OCI-LY1 (cell line): ENCODE results near the gene LMNA.

ENCODE experiments used
- H2AFZ ChIP-seq: fragments of 200-600 bp; sonication (generic), shearing (Covaris generic); 2 replicates; pipeline ENCODE4 v1.6.0; 2014; ENCODE audit warnings: antibody characterized with exemption, mild to moderate bottlenecking, low read length
- H3F3A ChIP-seq: fragments of 200-600 bp; sonication (generic), shearing (Covaris generic); 2 replicates; pipeline ENCODE4 v1.6.0; 2014; ENCODE audit warnings: mild to moderate bottlenecking, antibody characterized with exemption, low read length, moderate library complexity; ENCODE audit not compliant: insufficient read depth
- H3K27ac ChIP-seq: fragments of 200-600 bp; sonication (generic); 2 replicates; pipeline ENCODE4 v1.5.1; 2014; ENCODE audit warnings: low read length, mixed run types, mild to moderate bottlenecking, low read depth; ENCODE audit not compliant: poor library complexity, severe bottlenecking
- H3K27me3 ChIP-seq: fragments of 200-600 bp; sonication (generic); 2 replicates; pipeline ENCODE4 v1.6.0; 2014; ENCODE audit warnings: antibody characterized with exemption, mild to moderate bottlenecking, low read length, moderate library complexity; ENCODE audit not compliant: insufficient read depth
- H3K36me3 ChIP-seq: fragments of 200-600 bp; sonication (generic); 2 replicates; pipeline ENCODE4 v1.6.1; 2014; ENCODE audit warnings: mild to moderate bottlenecking, antibody characterized with exemption, low read length, moderate library complexity, mixed read lengths; ENCODE audit not compliant: insufficient read depth
- H3K4me1 ChIP-seq: fragments of 200-600 bp; sonication (generic); 2 replicates; pipeline ENCODE4 v1.5.1; 2014; ENCODE audit warnings: mild to moderate bottlenecking, low read length, moderate library complexity; ENCODE audit not compliant: insufficient read depth, severe bottlenecking
- H3K4me2 ChIP-seq: fragments of 200-600 bp; sonication (generic), shearing (Covaris generic); 2 replicates; pipeline ENCODE4 v1.6.1; 2014; ENCODE audit warnings: low read length
- H3K4me3 ChIP-seq: fragments of 200-600 bp; sonication (generic); 2 replicates; pipeline ENCODE4 v1.5.1; 2014; ENCODE audit warnings: low read length, low read depth, mild to moderate bottlenecking, mixed read lengths; ENCODE audit not compliant: poor library complexity, severe bottlenecking
- H3K79me2 ChIP-seq: fragments of 200-600 bp; shearing (Covaris generic); 2 replicates; pipeline ENCODE4 v1.6.1; 2016; ENCODE audit warnings: mixed run types, low read length, mixed read lengths; ENCODE audit not compliant: insufficient read depth
- H3K9ac ChIP-seq: fragments of 200-600 bp; sonication (generic), shearing (Covaris generic); 2 replicates; pipeline ENCODE4 v1.6.1; 2014; ENCODE audit warnings: mild to moderate bottlenecking, low read length, mixed read lengths
- H3K9me2 ChIP-seq: fragments of 200-600 bp; sonication (generic), shearing (Covaris generic); 2 replicates; pipeline ENCODE4 v1.6.1; 2014; ENCODE audit warnings: low read depth, mild to moderate bottlenecking, low read length, mixed read lengths
- H3K9me3 ChIP-seq: fragments of 200-600 bp; shearing (Covaris generic); 2 replicates; pipeline ENCODE4 v1.6.1; 2014; ENCODE audit warnings: low read length, mixed read lengths
- H4K20me1 ChIP-seq: fragments of 200-600 bp; sonication (generic), shearing (Covaris generic); 2 replicates; pipeline ENCODE4 v1.6.0; 2016; ENCODE audit warnings: mild to moderate bottlenecking, low read length; ENCODE audit not compliant: insufficient read depth
- EZH2 ChIP-seq: fragments of 200-600 bp; sonication (generic), shearing (Covaris generic); IDR thresholded peaks from 2 replicates; pipeline ENCODE4 v1.8.0; 2017; ENCODE audit warnings: borderline replicate concordance, mixed run types, mild to moderate bottlenecking, antibody characterized with exemption, low read length, moderate library complexity, mixed read lengths
- TF ChIP-seq, protein P1 (sequence below): fragments of 200-600 bp; sonication (generic), shearing (Covaris generic); IDR thresholded peaks from 2 replicates; pipeline ENCODE4 v1.5.1; 2017; ENCODE audit warnings: mild to moderate bottlenecking, antibody characterized with exemption, low read length, moderate library complexity, mixed read lengths

Gene LMNA

GRCh38 chr1:156134716-156135435 is 20.4 kb downstream of the LMNA start:
- Histone ChIP-seq H3K27me3 (no peaks in the 10 kb centered on the region; the same call in 1 of the 2 replicates), H3K36me3 (no peaks in the 10 kb centered on the region), H3F3A (no peaks in the 10 kb centered on the region), H4K20me1 (no peaks in the 10 kb centered on the region), H3K9ac (no peak overlapping the region), H3K79me2 (no peaks in the 10 kb centered on the region), H3K4me2 (no peak overlapping the region), H3K4me3 (no peak overlapping the region), H3K9me2 (no peaks in the 10 kb centered on the region), H3K4me1 (no peaks in the 10 kb centered on the region), H3K9me3 (no peaks in the 10 kb centered on the region), H2AFZ (no peak overlapping the region), H3K27ac (no peak overlapping the region)
- TF ChIP-seq EZH2 = no peak
- TF ChIP-seq, protein P1, sequence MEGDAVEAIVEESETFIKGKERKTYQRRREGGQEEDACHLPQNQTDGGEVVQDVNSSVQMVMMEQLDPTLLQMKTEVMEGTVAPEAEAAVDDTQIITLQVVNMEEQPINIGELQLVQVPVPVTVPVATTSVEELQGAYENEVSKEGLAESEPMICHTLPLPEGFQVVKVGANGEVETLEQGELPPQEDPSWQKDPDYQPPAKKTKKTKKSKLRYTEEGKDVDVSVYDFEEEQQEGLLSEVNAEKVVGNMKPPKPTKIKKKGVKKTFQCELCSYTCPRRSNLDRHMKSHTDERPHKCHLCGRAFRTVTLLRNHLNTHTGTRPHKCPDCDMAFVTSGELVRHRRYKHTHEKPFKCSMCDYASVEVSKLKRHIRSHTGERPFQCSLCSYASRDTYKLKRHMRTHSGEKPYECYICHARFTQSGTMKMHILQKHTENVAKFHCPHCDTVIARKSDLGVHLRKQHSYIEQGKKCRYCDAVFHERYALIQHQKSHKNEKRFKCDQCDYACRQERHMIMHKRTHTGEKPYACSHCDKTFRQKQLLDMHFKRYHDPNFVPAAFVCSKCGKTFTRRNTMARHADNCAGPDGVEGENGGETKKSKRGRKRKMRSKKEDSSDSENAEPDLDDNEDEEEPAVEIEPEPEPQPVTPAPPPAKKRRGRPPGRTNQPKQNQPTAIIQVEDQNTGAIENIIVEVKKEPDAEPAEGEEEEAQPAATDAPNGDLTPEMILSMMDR = no peak

GRCh38 chr1:156135930-156136871 is 21.7 kb downstream of the LMNA start:
- TF ChIP-seq, protein P1 = no peak
- no peak for TF ChIP-seq EZH2
- H3K4me1 ChIP-seq = no peaks in the 10 kb centered on the region
- H4K20me1 ChIP-seq = no peaks in the 10 kb centered on the region
- H3K4me3 ChIP-seq = no peak overlapping the region
- H3K4me2 ChIP-seq = no peak overlapping the region
- H3K79me2 ChIP-seq = no peaks in the 10 kb centered on the region
- H3K27me3 ChIP-seq = no peaks in the 10 kb centered on the region; the same call in 1 of the 2 replicates
- H3K36me3 ChIP-seq = no peaks in the 10 kb centered on the region
- H3K9ac ChIP-seq = no peak overlapping the region
- H3K9me2 ChIP-seq = no peaks in the 10 kb centered on the region
- H3K27ac ChIP-seq = no peak overlapping the region
- H3K9me3 ChIP-seq = no peaks in the 10 kb centered on the region
- no peak overlapping the region for H2AFZ ChIP-seq
- H3F3A ChIP-seq = no peaks in the 10 kb centered on the region

- no peak overlapping the region for H3K27ac ChIP-seq
- H3K4me1 ChIP-seq = no peaks in the 10 kb centered on the region
- no peaks in the 10 kb centered on the region for H3K9me3 ChIP-seq
- no peak overlapping the region for H3K4me3 ChIP-seq
- no peaks in the 10 kb centered on the region for H3K79me2 ChIP-seq
- no peaks in the 10 kb centered on the region; the same call in 1 of the 2 replicates for H3K27me3 ChIP-seq
- no peaks in the 10 kb centered on the region for H3K9me2 ChIP-seq
- no peaks in the 10 kb centered on the region for H3F3A ChIP-seq
- TF ChIP-seq EZH2 = no peak
- TF ChIP-seq, protein P1 = no peak
- H3K36me3 ChIP-seq = no peaks in the 10 kb centered on the region
- no peak overlapping the region for H3K9ac ChIP-seq
- no peaks in the 10 kb centered on the region for H4K20me1 ChIP-seq
- no peak overlapping the region for H3K4me2 ChIP-seq
- H2AFZ ChIP-seq = no peak overlapping the region
Observed at GRCh38 chr1:156136970-156137483, 22.5 kb downstream of the LMNA start.
